B cell (primary cell): Measurements from ENCODE around the gene TSTD1. TPM values are rescaled to one million over a fixed set of nuclear protein-coding genes. Genes with fewer than 3 reads are reported as not detected.
A peak's percentile ranks its signal among the peaks of the same experiment; 100 is the strongest.

Experiments
- ATAC-seq: fragments of 200-7000 bp; cut with Tn5 transposase; one replicate; pipeline ENCODE4 v1.10.0; 2021; ENCODE audit warnings: low read depth, mild to moderate bottlenecking, moderate number of reproducible peaks, moderate library complexity
- CTCF ChIA-PET: fragments of 350-600 bp; sonication (Branson Sonifier 250); formaldehyde crosslinking; loops from one replicate; lab custom pipeline; 2021; ENCODE audit warnings: antibody characterized with exemption, inconsistent platforms; lab: Charles Lee
- POLR2A ChIA-PET: fragments of 350-600 bp; sonication (Branson Sonifier 250); formaldehyde crosslinking; loops from one replicate; lab custom pipeline; 2021; ENCODE audit warnings: antibody characterized with exemption; lab: Charles Lee
- DNase-seq: peaks from one replicate; pipeline ENCODE4 v3.0.0; 2013
- H2AFZ ChIP-seq: 2 replicates; pipeline ENCODE4 v1.6.1; 2012; ENCODE audit warnings: mild to moderate bottlenecking, low read depth, low read length; ENCODE audit not compliant: insufficient read depth, poor library complexity, severe bottlenecking
- H3K27ac ChIP-seq, 2 donors: 1 replicate in 1 of 2; 2 replicates in 1 of 2; pipeline ENCODE4 v1.5.1; 2012 to 2013; ENCODE audit warnings: low read length in 2 of 2, mild to moderate bottlenecking in 2 of 2, moderate library complexity in 1 of 2
- H3K27me3 ChIP-seq, 4 experiments: fragments of 200-600 bp in 1 of 4; sonication (generic) in 1 of 4; replicated peaks in 1 of 4; 1 replicate in 2 of 4; 2 replicates in 2 of 4; pipeline versions ENCODE4 v1.6.1 to v1.7.0; 2013 to 2016; ENCODE audit warnings: low read length in 3 of 4, mild to moderate bottlenecking in 2 of 4, mixed read lengths in 1 of 4, moderate library complexity in 1 of 4; ENCODE audit not compliant: insufficient read depth in 4 of 4, control insufficient read depth in 3 of 4; ENCODE audit errors: control extremely low read depth in 1 of 4
- H3K36me3 ChIP-seq, 2 experiments: replicated peaks in 1 of 2; 1 replicate in 1 of 2; 2 replicates in 1 of 2; pipeline versions ENCODE4 v1.6.1 to v1.7.1; 2013; ENCODE audit warnings: low read length in 1 of 2; ENCODE audit not compliant: insufficient read depth in 2 of 2, control insufficient read depth in 1 of 2; ENCODE audit errors: control extremely low read depth in 1 of 2, extremely low read depth in 1 of 2
- H3K4me1 ChIP-seq, 2 donors: fragments of 200-600 bp in 1 of 2; sonication (generic) in 1 of 2; 1 replicate in 1 of 2; 2 replicates in 1 of 2; pipeline versions ENCODE4 v1.5.1 to v1.6.1; 2013 to 2017; ENCODE audit warnings: low read length in 2 of 2; ENCODE audit not compliant: control insufficient read depth in 2 of 2, insufficient read depth in 2 of 2
- H3K4me2 ChIP-seq: replicated peaks from 2 replicates; pipeline ENCODE3; 2012; ENCODE audit warnings: mild to moderate bottlenecking, low read depth, low read length; ENCODE audit not compliant: poor library complexity, severe bottlenecking
- H3K4me3 ChIP-seq, 5 experiments: fragments of 200-600 bp in 1 of 5; sonication (generic) in 1 of 5; 1 replicate in 3 of 5; 2 replicates in 2 of 5; pipeline versions ENCODE4 v1.5.1 to v1.7.0; 2011 to 2016; ENCODE audit warnings: low read length in 4 of 5, mild to moderate bottlenecking in 4 of 5, low read depth in 2 of 5, control low read depth in 1 of 5, moderate library complexity in 1 of 5; ENCODE audit not compliant: insufficient read depth in 1 of 5; ENCODE audit errors: control extremely low read depth in 1 of 5, extremely low read depth in 1 of 5
- H3K79me2 ChIP-seq: fragments of 200-600 bp; sonication (generic); one replicate; pipeline ENCODE4 v1.6.0; 2016; ENCODE audit warnings: low read length; ENCODE audit not compliant: control insufficient read depth, insufficient read depth
- H3K9ac ChIP-seq: fragments of 200-600 bp; sonication (generic); 2 replicates; pipeline ENCODE4 v1.6.1; 2017; ENCODE audit warnings: mild to moderate bottlenecking, low read length, moderate library complexity
- H3K9me3 ChIP-seq, 3 donors: one replicate each; pipeline versions ENCODE4 v1.6.1 to v1.7.1; 2013; ENCODE audit warnings: low read length in 2 of 3; ENCODE audit not compliant: control insufficient read depth in 2 of 3, insufficient read depth in 1 of 3; ENCODE audit errors: control extremely low read depth in 1 of 3
- H4K20me1 ChIP-seq: 2 replicates; pipeline ENCODE4 v1.6.0; 2012; ENCODE audit warnings: mild to moderate bottlenecking, low read length; ENCODE audit not compliant: insufficient read depth, control insufficient read depth, poor library complexity, severe bottlenecking
- H3K27ac Mint-ChIP-seq: one replicate; pipeline ENCODE4 v1.8.0; 2021; ENCODE audit warnings: mixed read lengths
- H3K27me3 Mint-ChIP-seq: one replicate; pipeline ENCODE4 v1.8.0; 2021; ENCODE audit warnings: mixed read lengths
- H3K4me1 Mint-ChIP-seq: one replicate; pipeline ENCODE4 v1.8.0; 2021; ENCODE audit warnings: mixed read lengths
- H3K4me3 Mint-ChIP-seq: one replicate; pipeline ENCODE4 v1.8.0; 2021; ENCODE audit warnings: mixed read lengths
- H3K9me3 Mint-ChIP-seq: one replicate; pipeline ENCODE4 v1.8.0; 2022; ENCODE audit warnings: mixed read lengths; ENCODE audit not compliant: insufficient read depth
- CTCF ChIP-seq: fragments of 200-600 bp; IDR thresholded peaks from one replicate; pipeline ENCODE4 v1.8.0; 2022; ENCODE audit warnings: antibody characterized with exemption, mild to moderate bottlenecking
- EZH2 ChIP-seq: IDR thresholded peaks from 2 replicates; pipeline ENCODE4 v1.6.1; 2012; ENCODE audit warnings: borderline replicate concordance, low read depth, mild to moderate bottlenecking, moderate library complexity, low read length; ENCODE audit not compliant: insufficient read depth, poor library complexity, severe bottlenecking
- WGBS: methylation state at CpG from one replicate; pipeline ENCODE4 v1.1.5; 2013; ENCODE audit warnings: missing lambda C conversion rate; ENCODE audit not compliant: insufficient coverage; 5-methylcytosine and 5-hydroxymethylcytosine counted together
- intact Hi-C: fragments of 100-400 bp; cut with micrococcal nuclease; formaldehyde crosslinking; loops from one replicate; pipeline ENCODE4 v1.10.0; 2022
- polyA plus RNA-seq: library from polyadenylated mRNA; depleted of rRNA; stranded (reverse); fragments of >200 nt; gene quantifications from 2 replicates; pipeline ENCODE4 v1.2.3, GENCODE V29; 2012
- total RNA-seq, 2 donors: library from RNA; stranded (reverse); fragments of 120-200 nt in 1 of 2; gene quantifications; 1 replicate in 1 of 2; 2 replicates in 1 of 2; pipeline versions ENCODE4 v1.2.3 to v1.2.4, GENCODE V29; 2013 to 2022

The TSTD1 gene
- total and polyA plus RNA-seq, 2 donors (not counting 1 experiment from before 2014, with no cell fraction given) = 85.6 to 242 TPM

GRCh38 chr1:161021165-161021969 lies 17.4 kb downstream of the TSTD1 start:
- H3K4me3 ChIP-seq = peak overlapping the region; percentile 50 to 83 (median 81)
- peaks cover 5% of the 10 kb centered on the region for H3K79me2 ChIP-seq
- H3K4me1 Mint-ChIP-seq = peaks cover 26% of the 10 kb centered on the region
- ChIA-PET POLR2A (interaction anchor here (0.5 to 1.9 kb wide), 10 partner anchors 8 to 144 kb away, joined by 3 to 20 read pairs (median 4); partner anchors contain the start of genes NIT1, PFDN2, PPOX and TSTD1), CTCF (interaction anchor here (0.9 to 3.6 kb wide), 14 partner anchors 11 to 126 kb away, joined by 3 to 24 read pairs (median 5); partner anchors contain the start of genes ARHGAP30, ITLN2, KLHDC9 and USF1)
- H3K4me1 ChIP-seq = peaks cover 22 to 23% of the 10 kb centered on the region in 2 donors
- 4% methylated on average over 27 of the region's 34 CpGs for WGBS
- H2AFZ ChIP-seq = peak overlapping the region; percentile 72
- peak overlapping the region; percentile 55 to 85 for H3K27ac ChIP-seq
- H3K27me3 ChIP-seq = no peaks in the 10 kb centered on the region
- H3K4me2 ChIP-seq = peak overlapping the region; percentile 99
- no peaks in the 10 kb centered on the region for H4K20me1 ChIP-seq
- H3K9me3 Mint-ChIP-seq = no peaks in the 10 kb centered on the region
- intact Hi-C loops = loop anchor here (1.0 to 5.0 kb wide), 5 partner anchors 8 to 76 kb away; partner anchors contain the start of genes KLHDC9, TSTD1 and USF1
- H3K27ac Mint-ChIP-seq = peak overlapping the region; percentile 91
- no peak for TF ChIP-seq EZH2
- TF ChIP-seq CTCF = no peak
- ATAC-seq = peak; percentile 93
- no peaks in the 10 kb centered on the region for H3K27me3 Mint-ChIP-seq
- peak overlapping the region; percentile 80 for H3K9ac ChIP-seq
- H3K36me3 ChIP-seq = peaks cover 0 to 2% of the 10 kb centered on the region in 2 experiments
- H3K4me3 Mint-ChIP-seq = peak overlapping the region; percentile 96
- no peaks in the 10 kb centered on the region for H3K9me3 ChIP-seq
- DNase-seq = peak; percentile 92
